Stimulated activated CD8-positive, alpha-beta memory T cell treated with anti-CD3 and anti-CD28 coated beads, Interleukin-4, amount 100 ng/mL, for 48 hours (primary cell): ENCODE results near the gene SMTN.
"Not testable (repeated sequence)": the region's sequence is repeated elsewhere in the genome, so short reads cannot be mapped to it uniquely, and the experiment has no call there.

ENCODE experiments used
- DNase-seq: peaks from one replicate; pipeline ENCODE4 v3.0.0-alpha.2; 2020

SMTN gene

GRCh38 chr22:31080848-31081649 is at the start of gene SMTN:
Gene SMTN (plus strand): TSS chr22:31081318. CDS start chr22:31083259, 1,941 bp downstream.
- DNase-seq = peak; percentile 96

GRCh38 chr22:31036671-31037550 is 44.2 kb upstream of the SMTN start:
- no peak for DNase-seq

- no peak for DNase-seq
Observed at GRCh38 chr22:31038686-31039085, 42.4 kb upstream of the SMTN start.

GRCh38 chr22:31039393-31039792 is 41.7 kb upstream of the SMTN start:
- DNase-seq = no peak

GRCh38 chr22:31040542-31041398 is 40.3 kb upstream of the SMTN start:
- DNase-seq = no peak

- no peak for DNase-seq
Observed at GRCh38 chr22:31044262-31044861, 36.8 kb upstream of the SMTN start.

- DNase-seq = no peak
Observed at GRCh38 chr22:31045900-31046538, 35.1 kb upstream of the SMTN start.

GRCh38 chr22:31046539-31047226 is 34.4 kb upstream of the SMTN start:
- DNase-seq = no peak

GRCh38 chr22:31048570-31048969 is 32.5 kb upstream of the SMTN start:
- DNase-seq = no peak

- DNase-seq = no peak
Observed at GRCh38 chr22:31049815-31050420, 31.2 kb upstream of the SMTN start.

GRCh38 chr22:31055117-31055634 is 25.9 kb upstream of the SMTN start:
- no peak for DNase-seq

GRCh38 chr22:31055635-31056159 is 25.4 kb upstream of the SMTN start:
- no peak for DNase-seq

GRCh38 chr22:31056986-31057599 is 24.0 kb upstream of the SMTN start:
- DNase-seq = no peak

- not testable (repeated sequence) for DNase-seq
Observed at GRCh38 chr22:31059663-31060062, 21.5 kb upstream of the SMTN start.

GRCh38 chr22:31062566-31063230 is 18.4 kb upstream of the SMTN start:
- DNase-seq = no peak

GRCh38 chr22:31064369-31064768 is 16.7 kb upstream of the SMTN start:
- no peak for DNase-seq

GRCh38 chr22:31068970-31069369 is 12.1 kb upstream of the SMTN start:
- DNase-seq = no peak

- DNase-seq = not testable (repeated sequence)
Observed at GRCh38 chr22:31069691-31070314, 11.3 kb upstream of the SMTN start.

GRCh38 chr22:31073125-31073524 is 8.0 kb upstream of the SMTN start:
- not testable (repeated sequence) for DNase-seq
